Activated CD8-positive, alpha-beta memory T cell treated with anti-CD3 and anti-CD28 coated beads, Interleukin-2, amount 50 U/mL, for 24 hours (primary cell): ENCODE data around the gene DDR1.
"Not testable (repeated sequence)": the region's sequence is repeated elsewhere in the genome, so short reads cannot be mapped to it uniquely, and the experiment has no call there.

ENCODE experiments used
- DNase-seq: peaks from one replicate; pipeline ENCODE4 v3.0.0-alpha.2; 2020; ENCODE audit errors: extremely low read depth

Gene DDR1

GRCh38 chr6:30854285-30855040 lies 29.9 kb upstream of the DDR1 start:
- DNase-seq: no peak

- DNase-seq: no peak
These were observed 28.8 kb upstream of the DDR1 start for GRCh38 chr6:30855429-30856075.

GRCh38 chr6:30857112-30857511 lies 27.2 kb upstream of the DDR1 start:
- DNase-seq: no peak

GRCh38 chr6:30857549-30857948 lies 26.8 kb upstream of the DDR1 start:
- DNase-seq: no peak

- DNase-seq: not testable (repeated sequence)
These were observed 24.6 kb upstream of the DDR1 start for GRCh38 chr6:30859726-30860125.

- no peak for DNase-seq
These were observed 22.9 kb upstream of the DDR1 start for GRCh38 chr6:30861257-30862048.

- no peak for DNase-seq
These were observed 22.0 kb upstream of the DDR1 start for GRCh38 chr6:30862156-30862875.

- DNase-seq: no peak
These were observed 20.0 kb upstream of the DDR1 start for GRCh38 chr6:30864325-30864724.

- not testable (repeated sequence) for DNase-seq
These were observed 15.0 kb upstream of the DDR1 start for GRCh38 chr6:30869241-30869749.

GRCh38 chr6:30870546-30870945 lies 13.8 kb upstream of the DDR1 start:
- DNase-seq: no peak

GRCh38 chr6:30871592-30872183 lies 12.6 kb upstream of the DDR1 start:
- no peak for DNase-seq

GRCh38 chr6:30873137-30873640 lies 11.1 kb upstream of the DDR1 start:
- no peak for DNase-seq

- DNase-seq: not testable (repeated sequence)
These were observed 10.5 kb upstream of the DDR1 start for GRCh38 chr6:30873795-30874194.

GRCh38 chr6:30875244-30876038 lies 8.9 kb upstream of the DDR1 start:
- DNase-seq: no peak

GRCh38 chr6:30876039-30876730 lies 8.1 kb upstream of the DDR1 start:
- DNase-seq: no peak

GRCh38 chr6:30877419-30878262 lies 6.7 kb upstream of the DDR1 start:
- DNase-seq: peak; percentile 49

- no peak for DNase-seq
These were observed 4.5 kb upstream of the DDR1 start for GRCh38 chr6:30879684-30880427.

- no peak for DNase-seq
These were observed 3.5 kb upstream of the DDR1 start for GRCh38 chr6:30880698-30881252.
